Parathyroid adenoma (tissue), 2 donors: ENCODE results near the gene ST8SIA5.

Experiments
- H2AFZ ChIP-seq: fragments of 300-600 bp; sonication (generic); one replicate; pipeline ENCODE4 v1.7.0; 2017; ENCODE audit warnings: antibody characterized with exemption, mild to moderate bottlenecking
- H3K27ac ChIP-seq: fragments of 300-600 bp; sonication (generic); one replicate; pipeline ENCODE4 v1.7.0; 2017
- H3K27me3 ChIP-seq: fragments of 300-600 bp; sonication (generic); one replicate; pipeline ENCODE4 v1.7.0; 2017; ENCODE audit warnings: low read length; ENCODE audit not compliant: control insufficient read depth, insufficient read depth
- H3K36me3 ChIP-seq: fragments of 300-600 bp; sonication (generic); one replicate; pipeline ENCODE4 v1.7.0; 2017; ENCODE audit warnings: low read length; ENCODE audit not compliant: control insufficient read depth, insufficient read depth
- H3K4me1 ChIP-seq: fragments of 300-600 bp; sonication (generic); one replicate; pipeline ENCODE4 v1.7.0; 2017; ENCODE audit warnings: control low read depth
- H3K4me2 ChIP-seq: fragments of 300-600 bp; sonication (generic); one replicate; pipeline ENCODE4 v1.7.0; 2017; ENCODE audit warnings: low read length
- H3K4me3 ChIP-seq: fragments of 300-600 bp; sonication (generic); one replicate; pipeline ENCODE4 v1.7.0; 2017; ENCODE audit warnings: low read depth, low read length
- H3K79me2 ChIP-seq: fragments of 300-600 bp; sonication (generic); one replicate; pipeline ENCODE4 v1.7.0; 2017; ENCODE audit warnings: control low read depth
- H3K9ac ChIP-seq: fragments of 300-600 bp; sonication (generic); one replicate; pipeline ENCODE4 v1.7.0; 2017; ENCODE audit warnings: mild to moderate bottlenecking
- H3K9me3 ChIP-seq: fragments of 300-600 bp; sonication (generic); one replicate; pipeline ENCODE4 v1.7.0; 2017; ENCODE audit warnings: low read length; ENCODE audit not compliant: control insufficient read depth
- CTCF ChIP-seq: fragments of 300-600 bp; sonication (generic); IDR thresholded peaks from one replicate; pipeline ENCODE4 v1.7.0; 2017; ENCODE audit warnings: antibody characterized with exemption, mild to moderate bottlenecking
- donor health status: primary hyperparathyroidism.

ST8SIA5 gene

DNA sequence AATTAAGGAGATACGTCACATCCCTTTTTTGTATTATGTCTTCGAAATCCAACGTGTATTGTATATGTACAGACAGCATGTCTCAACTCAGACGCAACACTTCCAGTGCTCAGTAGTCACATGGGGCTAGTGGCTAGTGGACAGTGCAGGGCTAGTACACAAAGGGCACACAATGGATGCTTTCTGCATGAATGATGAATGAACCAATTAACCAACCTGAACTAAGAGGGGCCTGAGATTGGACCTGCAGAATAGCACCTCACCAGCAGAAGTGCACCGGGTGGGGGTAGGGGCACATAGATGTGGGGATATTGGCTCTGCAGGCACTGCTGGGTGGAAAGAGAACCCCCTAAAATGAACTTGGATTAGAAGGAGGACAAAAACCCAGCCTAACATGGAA lies 20.7 kb downstream of the ST8SIA5 start:
- Histone ChIP-seq H3K9ac (no peak overlapping the region), H3K79me2 (peaks cover 65% of the 10 kb centered on the region), H3K4me2 (no peak overlapping the region), H3K27ac (no peak overlapping the region), H3K4me1 (peaks cover 12% of the 10 kb centered on the region), H3K27me3 (no peaks in the 10 kb centered on the region), H3K4me3 (no peak overlapping the region), H2AFZ (no peak overlapping the region), H3K9me3 (no peaks in the 10 kb centered on the region), H3K36me3 (no peaks in the 10 kb centered on the region)
- no peak for TF ChIP-seq CTCF

- Histone ChIP-seq H3K4me3 (no peak overlapping the region), H3K27ac (no peak overlapping the region), H3K9ac (no peak overlapping the region), H3K9me3 (no peaks in the 10 kb centered on the region), H2AFZ (no peak overlapping the region), H3K4me1 (peaks cover 12% of the 10 kb centered on the region), H3K27me3 (no peaks in the 10 kb centered on the region), H3K4me2 (no peak overlapping the region), H3K79me2 (peaks cover 74% of the 10 kb centered on the region), H3K36me3 (no peaks in the 10 kb centered on the region)
- no peak for TF ChIP-seq CTCF
These were observed 21.9 kb downstream of the ST8SIA5 start for GRCh38 chr18:46734981-46735380.

DNA sequence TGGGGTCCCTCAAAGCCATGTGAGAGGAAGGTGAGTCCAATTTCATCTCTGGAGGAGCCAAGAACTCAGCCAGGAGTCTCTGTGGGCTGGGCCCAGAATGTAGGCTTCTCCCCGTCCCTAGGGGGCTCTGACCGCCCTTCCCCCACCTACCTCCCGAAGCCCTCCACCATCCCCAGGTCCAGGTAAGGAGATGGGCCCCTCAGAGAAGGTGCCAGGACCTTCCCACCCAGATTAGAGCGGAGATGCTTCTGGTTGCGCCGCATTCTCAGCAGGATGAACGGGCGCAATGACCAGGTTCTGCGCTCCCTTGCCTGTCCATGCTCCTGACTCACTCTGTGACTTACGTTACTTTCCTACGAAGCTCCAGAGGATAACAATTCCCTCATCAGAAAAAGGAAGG lies 23.0 kb downstream of the ST8SIA5 start:
- no peak overlapping the region for H3K9ac ChIP-seq
- H3K4me3 ChIP-seq: no peak overlapping the region
- peaks cover 76% of the 10 kb centered on the region for H3K79me2 ChIP-seq
- no peak overlapping the region for H3K27ac ChIP-seq
- no peak for TF ChIP-seq CTCF
- no peak overlapping the region for H3K4me2 ChIP-seq
- H3K27me3 ChIP-seq: no peaks in the 10 kb centered on the region
- H2AFZ ChIP-seq: no peak overlapping the region
- no peaks in the 10 kb centered on the region for H3K36me3 ChIP-seq
- H3K4me1 ChIP-seq: peaks cover 12% of the 10 kb centered on the region
- no peaks in the 10 kb centered on the region for H3K9me3 ChIP-seq

- peaks cover 6% of the 10 kb centered on the region for H3K4me1 ChIP-seq
- no peak overlapping the region for H3K9ac ChIP-seq
- H3K79me2 ChIP-seq: peaks cover 78% of the 10 kb centered on the region
- no peaks in the 10 kb centered on the region for H3K36me3 ChIP-seq
- H3K4me2 ChIP-seq: no peak overlapping the region
- H3K27me3 ChIP-seq: no peaks in the 10 kb centered on the region
- H2AFZ ChIP-seq: no peak overlapping the region
- H3K9me3 ChIP-seq: no peaks in the 10 kb centered on the region
- no peak for TF ChIP-seq CTCF
- H3K4me3 ChIP-seq: no peak overlapping the region
- no peak overlapping the region for H3K27ac ChIP-seq
These were observed 24.1 kb downstream of the ST8SIA5 start for GRCh38 chr18:46732801-46733200.

- TF ChIP-seq CTCF: no peak
- H3K4me1 ChIP-seq: peaks cover 2% of the 10 kb centered on the region
- no peak overlapping the region for H2AFZ ChIP-seq
- no peaks in the 10 kb centered on the region for H3K36me3 ChIP-seq
- peaks cover 77% of the 10 kb centered on the region for H3K79me2 ChIP-seq
- H3K27ac ChIP-seq: no peak overlapping the region
- H3K4me3 ChIP-seq: no peak overlapping the region
- no peak overlapping the region for H3K9ac ChIP-seq
- no peaks in the 10 kb centered on the region for H3K27me3 ChIP-seq
- no peak overlapping the region for H3K4me2 ChIP-seq
- no peaks in the 10 kb centered on the region for H3K9me3 ChIP-seq
These were observed 24.7 kb downstream of the ST8SIA5 start for GRCh38 chr18:46732201-46732600.
